Ishikawa (cell line): ENCODE measurements around the gene RFX4.

Experiments used
- CEBPB ChIP-seq: IDR thresholded peaks from 2 replicates; pipeline ENCODE4 v1.6.1; 2012
- CREB1 ChIP-seq: IDR thresholded peaks from 2 replicates; pipeline ENCODE4 v1.6.1; 2012; ENCODE audit warnings: low read depth
- EP300 ChIP-seq: IDR thresholded peaks from 2 replicates; pipeline ENCODE4 v1.6.1; 2012; ENCODE audit warnings: borderline replicate concordance
- FOXM1 ChIP-seq: IDR thresholded peaks from 2 replicates; pipeline ENCODE4 v1.6.1; 2012; ENCODE audit warnings: low read depth, borderline replicate concordance
- NFIC ChIP-seq: IDR thresholded peaks from 2 replicates; pipeline ENCODE4 v1.6.1; 2012
- RAD21 ChIP-seq: IDR thresholded peaks from 2 replicates; pipeline ENCODE4 v1.6.1; 2012; ENCODE audit warnings: low read depth
- TAF1 ChIP-seq: IDR thresholded peaks from 2 replicates; pipeline ENCODE4 v1.6.1; 2012; ENCODE audit warnings: low read depth, mild to moderate bottlenecking
- TCF12 ChIP-seq: IDR thresholded peaks from 2 replicates; pipeline ENCODE4 v1.6.1; 2012; ENCODE audit warnings: low read depth
- TEAD4 ChIP-seq: IDR thresholded peaks from 2 replicates; pipeline ENCODE4 v1.6.1; 2012
- YY1 ChIP-seq: IDR thresholded peaks from 2 replicates; pipeline ENCODE4 v1.6.1; 2012; ENCODE audit warnings: low read depth
- TF ChIP-seq, protein P1 (sequence below): IDR thresholded peaks from 2 replicates; pipeline ENCODE4 v1.6.1; 2012; ENCODE audit warnings: low read depth, mild to moderate bottlenecking
- TF ChIP-seq, protein P2 (sequence below): IDR thresholded peaks from 2 replicates; pipeline ENCODE4 v1.6.1; 2012

DNA sequence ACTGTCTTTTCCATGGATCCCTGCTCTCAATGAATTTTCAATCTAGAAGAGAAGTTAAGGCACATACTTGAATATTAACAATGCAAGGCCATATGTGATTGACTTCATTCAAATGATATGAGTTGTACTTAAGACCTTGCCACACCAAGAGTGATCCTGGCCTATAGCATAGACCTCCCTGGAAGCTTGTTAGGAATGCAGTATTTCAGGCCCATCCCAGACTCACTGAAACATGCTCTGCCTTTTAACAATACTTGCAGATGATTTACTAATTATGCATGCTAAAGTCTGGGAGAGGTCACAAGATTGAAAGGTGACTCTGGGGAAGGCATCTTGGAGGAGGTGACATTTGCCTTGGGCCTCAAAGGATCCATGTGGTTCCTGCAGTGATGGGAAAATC, 43.2 kb downstream of the RFX4 start:
- TF ChIP-seq CREB1 (no peak), EP300 (peak; percentile 17; the same call in 1 of the 2 replicates), FOXM1 (no peak), YY1 (no peak), TAF1 (no peak), TEAD4 (peak; percentile 14; the same call in 1 of the 2 replicates), CEBPB (no peak), TCF12 (no peak), NFIC (no peak), RAD21 (no peak)
- TF ChIP-seq, protein P1, sequence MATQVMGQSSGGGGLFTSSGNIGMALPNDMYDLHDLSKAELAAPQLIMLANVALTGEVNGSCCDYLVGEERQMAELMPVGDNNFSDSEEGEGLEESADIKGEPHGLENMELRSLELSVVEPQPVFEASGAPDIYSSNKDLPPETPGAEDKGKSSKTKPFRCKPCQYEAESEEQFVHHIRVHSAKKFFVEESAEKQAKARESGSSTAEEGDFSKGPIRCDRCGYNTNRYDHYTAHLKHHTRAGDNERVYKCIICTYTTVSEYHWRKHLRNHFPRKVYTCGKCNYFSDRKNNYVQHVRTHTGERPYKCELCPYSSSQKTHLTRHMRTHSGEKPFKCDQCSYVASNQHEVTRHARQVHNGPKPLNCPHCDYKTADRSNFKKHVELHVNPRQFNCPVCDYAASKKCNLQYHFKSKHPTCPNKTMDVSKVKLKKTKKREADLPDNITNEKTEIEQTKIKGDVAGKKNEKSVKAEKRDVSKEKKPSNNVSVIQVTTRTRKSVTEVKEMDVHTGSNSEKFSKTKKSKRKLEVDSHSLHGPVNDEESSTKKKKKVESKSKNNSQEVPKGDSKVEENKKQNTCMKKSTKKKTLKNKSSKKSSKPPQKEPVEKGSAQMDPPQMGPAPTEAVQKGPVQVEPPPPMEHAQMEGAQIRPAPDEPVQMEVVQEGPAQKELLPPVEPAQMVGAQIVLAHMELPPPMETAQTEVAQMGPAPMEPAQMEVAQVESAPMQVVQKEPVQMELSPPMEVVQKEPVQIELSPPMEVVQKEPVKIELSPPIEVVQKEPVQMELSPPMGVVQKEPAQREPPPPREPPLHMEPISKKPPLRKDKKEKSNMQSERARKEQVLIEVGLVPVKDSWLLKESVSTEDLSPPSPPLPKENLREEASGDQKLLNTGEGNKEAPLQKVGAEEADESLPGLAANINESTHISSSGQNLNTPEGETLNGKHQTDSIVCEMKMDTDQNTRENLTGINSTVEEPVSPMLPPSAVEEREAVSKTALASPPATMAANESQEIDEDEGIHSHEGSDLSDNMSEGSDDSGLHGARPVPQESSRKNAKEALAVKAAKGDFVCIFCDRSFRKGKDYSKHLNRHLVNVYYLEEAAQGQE, result no peak
- TF ChIP-seq, protein P2, sequence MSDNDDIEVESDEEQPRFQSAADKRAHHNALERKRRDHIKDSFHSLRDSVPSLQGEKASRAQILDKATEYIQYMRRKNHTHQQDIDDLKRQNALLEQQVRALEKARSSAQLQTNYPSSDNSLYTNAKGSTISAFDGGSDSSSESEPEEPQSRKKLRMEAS, result no peak
